ENCODE data around the gene BMP7. TPM values are rescaled to one million over a fixed set of nuclear protein-coding genes. Genes with fewer than 3 reads are reported as not detected.

The BMP7 gene
- total RNA-seq, 1 donor from 2014 or later = not detected

GRCh38 chr20:57150559-57150958, 115.9 kb downstream of the BMP7 start:
- Mint-ChIP-seq H3K4me1 (ENCODE audit: low read depth) (no peaks in the 10 kb centered on the region), H3K4me3 (ENCODE audit: low read depth) (no peak overlapping the region), H3K27ac (no peak overlapping the region), H3K36me3 (ENCODE audit: low read depth) (no peaks in the 10 kb centered on the region), H3K9me3 (peaks cover 3% of the 10 kb centered on the region), H3K27me3 (ENCODE audit: low read depth) (peaks cover 4% of the 10 kb centered on the region)
- intact Hi-C loops (cut with micrococcal nuclease) = no loop called here
- no peak for DNase-seq (ENCODE audit: low spot score)

GRCh38 chr20:57148263-57148662, 118.2 kb downstream of the BMP7 start:
- Mint-ChIP-seq H3K27ac (no peak overlapping the region), H3K27me3 (ENCODE audit: low read depth) (peaks cover 4% of the 10 kb centered on the region), H3K36me3 (ENCODE audit: low read depth) (no peaks in the 10 kb centered on the region), H3K4me3 (ENCODE audit: low read depth) (no peak overlapping the region), H3K9me3 (peaks cover 3% of the 10 kb centered on the region), H3K4me1 (ENCODE audit: low read depth) (no peaks in the 10 kb centered on the region)
- intact Hi-C loops (cut with micrococcal nuclease) = no loop called here
- DNase-seq (ENCODE audit: low spot score) = no peak

- peaks cover 3% of the 10 kb centered on the region for H3K9me3 Mint-ChIP-seq
- H3K4me3 Mint-ChIP-seq (ENCODE audit: low read depth) = no peak overlapping the region
- intact Hi-C loops (cut with micrococcal nuclease) = no loop called here
- DNase-seq (ENCODE audit: low spot score) = no peak
- peaks cover 4% of the 10 kb centered on the region for H3K27me3 Mint-ChIP-seq (ENCODE audit: low read depth)
- no peaks in the 10 kb centered on the region for H3K4me1 Mint-ChIP-seq (ENCODE audit: low read depth)
- H3K36me3 Mint-ChIP-seq (ENCODE audit: low read depth) = no peaks in the 10 kb centered on the region
- no peak overlapping the region for H3K27ac Mint-ChIP-seq
These were observed 119.3 kb downstream of the BMP7 start for GRCh38 chr20:57147185-57147584.

GRCh38 chr20:57146155-57146554, 120.3 kb downstream of the BMP7 start:
- peaks cover under 1% of the 10 kb centered on the region for H3K9me3 Mint-ChIP-seq
- H3K27ac Mint-ChIP-seq = no peak overlapping the region
- no peaks in the 10 kb centered on the region for H3K4me1 Mint-ChIP-seq (ENCODE audit: low read depth)
- H3K36me3 Mint-ChIP-seq (ENCODE audit: low read depth) = no peaks in the 10 kb centered on the region
- no peak for DNase-seq (ENCODE audit: low spot score)
- H3K4me3 Mint-ChIP-seq (ENCODE audit: low read depth) = no peak overlapping the region
- peaks cover 4% of the 10 kb centered on the region for H3K27me3 Mint-ChIP-seq (ENCODE audit: low read depth)
- intact Hi-C loops (cut with micrococcal nuclease) = no loop called here

- no peak overlapping the region for H3K27ac Mint-ChIP-seq
- no peaks in the 10 kb centered on the region for H3K36me3 Mint-ChIP-seq (ENCODE audit: low read depth)
- DNase-seq (ENCODE audit: low spot score) = no peak
- H3K9me3 Mint-ChIP-seq = no peaks in the 10 kb centered on the region
- no peaks in the 10 kb centered on the region for H3K4me1 Mint-ChIP-seq (ENCODE audit: low read depth)
- no peak overlapping the region for H3K4me3 Mint-ChIP-seq (ENCODE audit: low read depth)
- peaks cover 4% of the 10 kb centered on the region for H3K27me3 Mint-ChIP-seq (ENCODE audit: low read depth)
- intact Hi-C loops (cut with micrococcal nuclease) = no loop called here
These were observed 121.3 kb downstream of the BMP7 start for GRCh38 chr20:57145089-57145631.

GRCh38 chr20:57143173-57143572, 123.3 kb downstream of the BMP7 start:
- Mint-ChIP-seq H3K9me3 (no peaks in the 10 kb centered on the region), H3K36me3 (ENCODE audit: low read depth) (no peaks in the 10 kb centered on the region), H3K27me3 (ENCODE audit: low read depth) (no peaks in the 10 kb centered on the region), H3K4me3 (ENCODE audit: low read depth) (no peak overlapping the region), H3K27ac (no peak overlapping the region), H3K4me1 (ENCODE audit: low read depth) (no peaks in the 10 kb centered on the region)
- intact Hi-C loops (cut with micrococcal nuclease) = no loop called here
- DNase-seq (ENCODE audit: low spot score) = no peak

GRCh38 chr20:57142667-57143066, 123.8 kb downstream of the BMP7 start:
- DNase-seq (ENCODE audit: low spot score) = no peak
- H3K27me3 Mint-ChIP-seq (ENCODE audit: low read depth) = no peaks in the 10 kb centered on the region
- no peaks in the 10 kb centered on the region for H3K9me3 Mint-ChIP-seq
- intact Hi-C loops (cut with micrococcal nuclease) = no loop called here
- H3K4me1 Mint-ChIP-seq (ENCODE audit: low read depth) = no peaks in the 10 kb centered on the region
- H3K4me3 Mint-ChIP-seq (ENCODE audit: low read depth) = no peak overlapping the region
- H3K27ac Mint-ChIP-seq = no peak overlapping the region
- H3K36me3 Mint-ChIP-seq (ENCODE audit: low read depth) = no peaks in the 10 kb centered on the region

GRCh38 chr20:57141492-57141891, 124.9 kb downstream of the BMP7 start:
- no peaks in the 10 kb centered on the region for H3K9me3 Mint-ChIP-seq
- H3K4me3 Mint-ChIP-seq (ENCODE audit: low read depth) = no peak overlapping the region
- no peak overlapping the region for H3K27ac Mint-ChIP-seq

GRCh38 chr20:57140416-57140965, 126.0 kb downstream of the BMP7 start:
- Mint-ChIP-seq H3K9me3 (no peaks in the 10 kb centered on the region), H3K36me3 (ENCODE audit: low read depth) (no peaks in the 10 kb centered on the region), H3K27ac (no peak overlapping the region), H3K4me3 (ENCODE audit: low read depth) (no peak overlapping the region), H3K27me3 (ENCODE audit: low read depth) (no peaks in the 10 kb centered on the region), H3K4me1 (ENCODE audit: low read depth) (no peaks in the 10 kb centered on the region)
- no peak for DNase-seq (ENCODE audit: low spot score)
- intact Hi-C loops (cut with micrococcal nuclease) = no loop called here

More at GRCh38 chr20:57141492-57141891, 124.9 kb downstream of the BMP7 start:
- H3K36me3 Mint-ChIP-seq (ENCODE audit: low read depth) = no peaks in the 10 kb centered on the region
- intact Hi-C loops (cut with micrococcal nuclease) = no loop called here
- H3K27me3 Mint-ChIP-seq (ENCODE audit: low read depth) = no peaks in the 10 kb centered on the region
- DNase-seq (ENCODE audit: low spot score) = no peak
- H3K4me1 Mint-ChIP-seq (ENCODE audit: low read depth) = no peaks in the 10 kb centered on the region

GRCh38 chr20:57139342-57140093, 126.9 kb downstream of the BMP7 start:
- Mint-ChIP-seq H3K4me1 (ENCODE audit: low read depth) (no peaks in the 10 kb centered on the region), H3K4me3 (ENCODE audit: low read depth) (no peak overlapping the region), H3K27me3 (ENCODE audit: low read depth) (no peaks in the 10 kb centered on the region), H3K9me3 (no peaks in the 10 kb centered on the region), H3K36me3 (ENCODE audit: low read depth) (no peaks in the 10 kb centered on the region), H3K27ac (no peak overlapping the region)
- no peak for DNase-seq (ENCODE audit: low spot score)
- intact Hi-C loops (cut with micrococcal nuclease) = no loop called here

GRCh38 chr20:57138198-57138995, 128.0 kb downstream of the BMP7 start:
- H3K9me3 Mint-ChIP-seq = no peaks in the 10 kb centered on the region
- no peak overlapping the region for H3K4me3 Mint-ChIP-seq (ENCODE audit: low read depth)
- H3K27me3 Mint-ChIP-seq (ENCODE audit: low read depth) = no peaks in the 10 kb centered on the region
- H3K36me3 Mint-ChIP-seq (ENCODE audit: low read depth) = no peaks in the 10 kb centered on the region
- intact Hi-C loops (cut with micrococcal nuclease) = no loop called here
- H3K27ac Mint-ChIP-seq = no peak overlapping the region
- no peak for DNase-seq (ENCODE audit: low spot score)
- no peaks in the 10 kb centered on the region for H3K4me1 Mint-ChIP-seq (ENCODE audit: low read depth)

GRCh38 chr20:57137676-57138075, 128.8 kb downstream of the BMP7 start:
- no peaks in the 10 kb centered on the region for H3K4me1 Mint-ChIP-seq (ENCODE audit: low read depth)
- H3K27ac Mint-ChIP-seq = no peak overlapping the region
- H3K4me3 Mint-ChIP-seq (ENCODE audit: low read depth) = no peak overlapping the region
- no peak for DNase-seq (ENCODE audit: low spot score)
- no peaks in the 10 kb centered on the region for H3K36me3 Mint-ChIP-seq (ENCODE audit: low read depth)
- no peaks in the 10 kb centered on the region for H3K27me3 Mint-ChIP-seq (ENCODE audit: low read depth)
- intact Hi-C loops (cut with micrococcal nuclease) = no loop called here
- H3K9me3 Mint-ChIP-seq = no peaks in the 10 kb centered on the region

- Mint-ChIP-seq H3K27me3 (ENCODE audit: low read depth) (no peaks in the 10 kb centered on the region), H3K27ac (no peak overlapping the region), H3K9me3 (no peaks in the 10 kb centered on the region), H3K4me3 (ENCODE audit: low read depth) (no peak overlapping the region), H3K36me3 (ENCODE audit: low read depth) (no peaks in the 10 kb centered on the region), H3K4me1 (ENCODE audit: low read depth) (no peaks in the 10 kb centered on the region)
- intact Hi-C loops (cut with micrococcal nuclease) = no loop called here
- no peak for DNase-seq (ENCODE audit: low spot score)
These were observed 129.7 kb downstream of the BMP7 start for GRCh38 chr20:57136734-57137133.

Data from activated T-helper 2 cell treated with anti-CD3 and anti-CD28 coated beads, Interferon-gamma antibody, Interleukin-2, Interleukin-4, amounts not matched to agents 10 μg/mL and 5 μg/mL and 100 μg/mL, durations not matched to agents 14 hours and 24 hours and 36 hours (primary cell).